ENCODE results near the gene ZNF697. TPM values are rescaled to one million over a fixed set of nuclear protein-coding genes. Genes with fewer than 3 reads are reported as not detected.

The ZNF697 gene
- total RNA-seq, 1 experiment from 2014 or later, result 17.4 TPM

GRCh38 chr1:119631086-119631432 is 17.0 kb downstream of the ZNF697 start:
- H3K9me3 ChIP-seq (ENCODE audit: control insufficient read depth, low read depth, low read length), result no peaks in the 10 kb centered on the region
- H3K27ac ChIP-seq (ENCODE audit: insufficient read length, low read depth, low read length), result no peak overlapping the region
- H2AFZ ChIP-seq (ENCODE audit: low read length), result no peak overlapping the region
- no CpG with 5 or more reads among the region's 17 CpGs for WGBS (ENCODE audit: extremely low coverage, insufficient read length, low lambda C conversion rate)
- H3K4me2 ChIP-seq (ENCODE audit: insufficient read depth, insufficient read length, low read length), result no peak overlapping the region
- H3K9ac ChIP-seq (ENCODE audit: extremely low read depth, insufficient read length, low read length), result no peak overlapping the region
- no peak for DNase-seq
- H3K4ac ChIP-seq (ENCODE audit: low read depth, low read length), result no peak overlapping the region
- H2BK120ac ChIP-seq (ENCODE audit: low read depth, low read length, poor library complexity, severe bottlenecking), result no peak overlapping the region
- no peak overlapping the region for H3K56ac ChIP-seq (ENCODE audit: insufficient read length, low read depth, low read length)
- Mint-ChIP-seq H3K9me3 (no peaks in the 10 kb centered on the region), H3K27ac (no peak overlapping the region), H3K36me3 (ENCODE audit: insufficient read depth in 1 of 3, low read depth in 3 of 3) (peaks cover 3 to 5% (median 3%) of the 10 kb centered on the region in 3 experiments; a peak in 6 of 7 replicates), H3K27me3 (ENCODE audit: low read depth) (no peaks in the 10 kb centered on the region), H3K4me3 (no peak overlapping the region), H3K4me1 (peaks cover 16 to 19% of the 10 kb centered on the region in 2 experiments)
- no peak overlapping the region for H3K23ac ChIP-seq (ENCODE audit: insufficient read length, low read depth, low read length)
- H3K27me3 ChIP-seq (ENCODE audit: insufficient read depth, low read length), result no peaks in the 10 kb centered on the region
- no peak overlapping the region for H4K8ac ChIP-seq (replicated peaks; ENCODE audit: insufficient read length, low read depth, low read length)
- no peak overlapping the region for H4K91ac ChIP-seq (ENCODE audit: insufficient read length, low read depth, low read length)
- no peak overlapping the region for H3K14ac ChIP-seq (ENCODE audit: insufficient read depth, low read length)
- no peak overlapping the region for H2BK20ac ChIP-seq (ENCODE audit: low read depth, low read length, poor library complexity, severe bottlenecking)
- no peak overlapping the region for H3T11ph ChIP-seq (ENCODE audit: low read length)
- no peak overlapping the region for H2BK5ac ChIP-seq (ENCODE audit: insufficient read length, low read length)
- no peaks in the 10 kb centered on the region for H3K79me1 ChIP-seq (ENCODE audit: insufficient read depth, low read depth, low read length, poor library complexity, severe bottlenecking)
- H3K79me2 ChIP-seq (ENCODE audit: insufficient read depth, low read length), result peaks cover 1% of the 10 kb centered on the region; the same call in 1 of the 2 replicates
- no peak overlapping the region for H2AK5ac ChIP-seq (ENCODE audit: insufficient read length, low read length)
- H3K23me2 ChIP-seq (ENCODE audit: insufficient read length, low read depth, low read length, poor library complexity, severe bottlenecking), result no peaks in the 10 kb centered on the region
- H3K4me1 ChIP-seq (ENCODE audit: insufficient read depth, low read length), result peaks cover 5% of the 10 kb centered on the region; the same call in 1 of the 2 replicates
- no peak overlapping the region for H2BK12ac ChIP-seq (ENCODE audit: insufficient read length, low read depth, low read length)
- H2BK15ac ChIP-seq (ENCODE audit: low read depth, low read length), result no peak overlapping the region
- no peak overlapping the region for H3K18ac ChIP-seq (ENCODE audit: insufficient read length, low read depth, low read length)
- peaks cover 2% of the 10 kb centered on the region for H4K20me1 ChIP-seq (ENCODE audit: control insufficient read depth, insufficient read depth, insufficient read length)
- H4K5ac ChIP-seq (ENCODE audit: insufficient read length, low read depth, low read length), result no peak overlapping the region
- no peak for TF ChIP-seq CTCF (conservative IDR thresholded peaks at IDR 0.05)

Measured in H9 (cell line).